Loucy (cell line): Measurements from ENCODE around the gene PDLIM4.

Experiments
- H2AFZ ChIP-seq: fragments of 200-600 bp; sonication (generic); 2 replicates; pipeline ENCODE4 v1.6.0; 2016; ENCODE audit warnings: antibody characterized with exemption, mild to moderate bottlenecking, low read length, moderate library complexity
- H3F3A ChIP-seq: fragments of 200-600 bp; 2 replicates; pipeline ENCODE4 v1.6.0; 2016; ENCODE audit warnings: antibody characterized with exemption, low read depth, mild to moderate bottlenecking
- H3K27me3 ChIP-seq: fragments of 200-600 bp; sonication (generic); 2 replicates; pipeline ENCODE4 v1.6.1; 2014; ENCODE audit warnings: low read length, mild to moderate bottlenecking; ENCODE audit not compliant: insufficient read depth, poor library complexity, severe bottlenecking
- H3K36me3 ChIP-seq: fragments of 200-600 bp; sonication (generic); 2 replicates; pipeline ENCODE4 v1.6.1; 2016; ENCODE audit warnings: low read length; ENCODE audit not compliant: insufficient read depth
- H3K4me1 ChIP-seq: fragments of 200-600 bp; sonication (generic); 2 replicates; pipeline ENCODE4 v1.5.1; 2014; ENCODE audit warnings: low read length, mild to moderate bottlenecking; ENCODE audit not compliant: insufficient read depth, poor library complexity, severe bottlenecking
- H3K4me2 ChIP-seq: fragments of 200-600 bp; sonication (generic); 2 replicates; pipeline ENCODE4 v1.6.0; 2014; ENCODE audit warnings: antibody characterized with exemption, low read length, low read depth, mild to moderate bottlenecking; ENCODE audit not compliant: poor library complexity, severe bottlenecking
- H3K4me3 ChIP-seq: fragments of 200-600 bp; sonication (generic); 2 replicates; pipeline ENCODE4 v1.5.1; 2014; ENCODE audit warnings: low read length, mild to moderate bottlenecking, mixed read lengths; ENCODE audit not compliant: poor library complexity, severe bottlenecking
- H3K79me2 ChIP-seq: fragments of 200-600 bp; sonication (generic); 2 replicates; pipeline ENCODE4 v1.6.1; 2014; ENCODE audit warnings: low read length; ENCODE audit not compliant: insufficient read depth
- H3K9ac ChIP-seq: fragments of 200-600 bp; sonication (generic); 2 replicates; pipeline ENCODE4 v1.6.0; 2014; ENCODE audit warnings: mild to moderate bottlenecking, low read depth, low read length, moderate library complexity; ENCODE audit not compliant: poor library complexity, severe bottlenecking
- H3K9me2 ChIP-seq: fragments of 200-600 bp; sonication (generic); replicated peaks from 2 replicates; pipeline ENCODE4 v1.6.1; 2016; ENCODE audit warnings: low read depth, low read length, mixed read lengths
- H3K9me3 ChIP-seq: fragments of 200-600 bp; sonication (generic); 2 replicates; pipeline ENCODE4 v1.6.1; 2014; ENCODE audit warnings: mild to moderate bottlenecking, antibody characterized with exemption, low read length, low read depth; ENCODE audit not compliant: insufficient read depth
- H4K20me1 ChIP-seq: fragments of 200-600 bp; sonication (generic); 2 replicates; pipeline ENCODE4 v1.6.0; 2014; ENCODE audit warnings: antibody characterized with exemption, low read length, mild to moderate bottlenecking; ENCODE audit not compliant: insufficient read depth, poor library complexity, severe bottlenecking
- EZH2phosphoT487 ChIP-seq: fragments of 200-600 bp; IDR thresholded peaks from 2 replicates; pipeline ENCODE4 v1.6.1; 2018; ENCODE audit warnings: antibody characterized with exemption, mild to moderate bottlenecking, moderate library complexity, borderline replicate concordance
- TF ChIP-seq, protein P1 (sequence below): fragments of 200-600 bp; sonication (generic); conservative IDR thresholded peaks from 2 replicates; pipeline ENCODE4 v1.5.1; 2014; ENCODE audit warnings: mild to moderate bottlenecking, antibody characterized with exemption, low read length

Gene PDLIM4

GRCh38 chr5:132226516-132227234, 30.8 kb upstream of the PDLIM4 start:
- Histone ChIP-seq H2AFZ (no peak overlapping the region), H3K4me3 (no peak overlapping the region), H3K9ac (no peak overlapping the region), H4K20me1 (no peaks in the 10 kb centered on the region), H3F3A (no peaks in the 10 kb centered on the region), H3K4me1 (peaks cover 33% of the 10 kb centered on the region), H3K79me2 (no peaks in the 10 kb centered on the region), H3K36me3 (no peaks in the 10 kb centered on the region), H3K4me2 (no peak overlapping the region), H3K9me3 (no peaks in the 10 kb centered on the region), H3K9me2 (no peaks in the 10 kb centered on the region), H3K27me3 (no peaks in the 10 kb centered on the region)
- TF ChIP-seq, protein P1, sequence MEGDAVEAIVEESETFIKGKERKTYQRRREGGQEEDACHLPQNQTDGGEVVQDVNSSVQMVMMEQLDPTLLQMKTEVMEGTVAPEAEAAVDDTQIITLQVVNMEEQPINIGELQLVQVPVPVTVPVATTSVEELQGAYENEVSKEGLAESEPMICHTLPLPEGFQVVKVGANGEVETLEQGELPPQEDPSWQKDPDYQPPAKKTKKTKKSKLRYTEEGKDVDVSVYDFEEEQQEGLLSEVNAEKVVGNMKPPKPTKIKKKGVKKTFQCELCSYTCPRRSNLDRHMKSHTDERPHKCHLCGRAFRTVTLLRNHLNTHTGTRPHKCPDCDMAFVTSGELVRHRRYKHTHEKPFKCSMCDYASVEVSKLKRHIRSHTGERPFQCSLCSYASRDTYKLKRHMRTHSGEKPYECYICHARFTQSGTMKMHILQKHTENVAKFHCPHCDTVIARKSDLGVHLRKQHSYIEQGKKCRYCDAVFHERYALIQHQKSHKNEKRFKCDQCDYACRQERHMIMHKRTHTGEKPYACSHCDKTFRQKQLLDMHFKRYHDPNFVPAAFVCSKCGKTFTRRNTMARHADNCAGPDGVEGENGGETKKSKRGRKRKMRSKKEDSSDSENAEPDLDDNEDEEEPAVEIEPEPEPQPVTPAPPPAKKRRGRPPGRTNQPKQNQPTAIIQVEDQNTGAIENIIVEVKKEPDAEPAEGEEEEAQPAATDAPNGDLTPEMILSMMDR: no peak
- TF ChIP-seq EZH2phosphoT487: no peak

DNA sequence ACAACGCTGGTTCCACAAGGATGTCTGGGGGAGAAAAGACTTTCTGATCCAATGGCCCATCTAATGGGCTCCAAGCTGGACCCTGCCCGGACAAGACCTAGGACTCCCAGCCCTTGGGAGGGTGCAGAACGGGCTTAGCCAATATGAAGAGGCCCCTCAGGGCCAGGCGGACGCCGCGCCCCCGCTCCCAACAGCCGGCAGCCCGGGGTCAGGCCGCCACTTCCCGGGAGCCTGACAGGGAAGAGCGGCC, 30.3 kb upstream of the PDLIM4 start:
- Histone ChIP-seq H3F3A (no peaks in the 10 kb centered on the region), H3K4me1 (peaks cover 36% of the 10 kb centered on the region), H3K27me3 (no peaks in the 10 kb centered on the region), H3K36me3 (no peaks in the 10 kb centered on the region), H3K9me3 (no peaks in the 10 kb centered on the region), H4K20me1 (no peaks in the 10 kb centered on the region), H3K9ac (no peak overlapping the region), H2AFZ (no peak overlapping the region), H3K4me3 (no peak overlapping the region), H3K79me2 (no peaks in the 10 kb centered on the region), H3K9me2 (no peaks in the 10 kb centered on the region), H3K4me2 (no peak overlapping the region)
- TF ChIP-seq, protein P1: no peak
- no peak for TF ChIP-seq EZH2phosphoT487

GRCh38 chr5:132227485-132228240, 29.8 kb upstream of the PDLIM4 start, which contains the start of gene P4HA2:
Gene P4HA2, minus strand, starts transcription at chr5:132227853. Its CDS starts 9,227 bp downstream, at chr5:132218626.
- Histone ChIP-seq H3K4me1 (peaks cover 36% of the 10 kb centered on the region), H4K20me1 (no peaks in the 10 kb centered on the region), H3F3A (no peaks in the 10 kb centered on the region), H3K9ac (no peak within 1 kb of the TSS), H3K79me2 (no peaks in the 10 kb centered on the region), H2AFZ (no peak within 1 kb of the TSS), H3K4me3 (no peak within 1 kb of the TSS), H3K4me2 (no peak within 1 kb of the TSS), H3K27me3 (no peaks in the 10 kb centered on the region), H3K36me3 (no peaks in the 10 kb centered on the region), H3K9me2 (no peaks in the 10 kb centered on the region), H3K9me3 (no peaks in the 10 kb centered on the region)
- no peak for TF ChIP-seq EZH2phosphoT487
- TF ChIP-seq, protein P1: no peak
